Duodenal mucosa (tissue), 2 donors: ENCODE results near the gene NAA10.

Experiments
- H3K27ac ChIP-seq: one replicate; pipeline ENCODE4 v1.7.0; 2013; ENCODE audit warnings: low read depth, low read length
- H3K27me3 ChIP-seq, 2 donors: one replicate each; pipeline ENCODE4 v1.7.0; 2013; ENCODE audit warnings: low read length in 2 of 2, control low read depth in 1 of 2; ENCODE audit not compliant: insufficient read depth in 2 of 2, control insufficient read depth in 1 of 2
- H3K36me3 ChIP-seq, 2 donors: one replicate each; pipeline ENCODE4 v1.7.0; 2013; ENCODE audit warnings: low read length in 2 of 2, control low read depth in 1 of 2; ENCODE audit not compliant: insufficient read depth in 2 of 2, control insufficient read depth in 1 of 2
- H3K4me1 ChIP-seq, 2 donors: one replicate each; pipeline ENCODE4 v1.7.0; 2013; ENCODE audit warnings: low read length in 2 of 2, control low read depth in 1 of 2; ENCODE audit not compliant: insufficient read depth in 2 of 2, control insufficient read depth in 1 of 2
- H3K4me3 ChIP-seq, 2 donors: one replicate each; pipeline ENCODE4 v1.7.0; 2013; ENCODE audit warnings: low read length in 2 of 2, low read depth in 1 of 2
- H3K9ac ChIP-seq, 2 donors: one replicate each; pipeline ENCODE4 v1.7.0; 2013; ENCODE audit warnings: low read length in 2 of 2, low read depth in 1 of 2
- H3K9me3 ChIP-seq, 2 donors: one replicate each; pipeline ENCODE4 v1.7.0; 2013; ENCODE audit warnings: low read length in 2 of 2, control low read depth in 1 of 2; ENCODE audit not compliant: control insufficient read depth in 1 of 2

Gene NAA10

DNA sequence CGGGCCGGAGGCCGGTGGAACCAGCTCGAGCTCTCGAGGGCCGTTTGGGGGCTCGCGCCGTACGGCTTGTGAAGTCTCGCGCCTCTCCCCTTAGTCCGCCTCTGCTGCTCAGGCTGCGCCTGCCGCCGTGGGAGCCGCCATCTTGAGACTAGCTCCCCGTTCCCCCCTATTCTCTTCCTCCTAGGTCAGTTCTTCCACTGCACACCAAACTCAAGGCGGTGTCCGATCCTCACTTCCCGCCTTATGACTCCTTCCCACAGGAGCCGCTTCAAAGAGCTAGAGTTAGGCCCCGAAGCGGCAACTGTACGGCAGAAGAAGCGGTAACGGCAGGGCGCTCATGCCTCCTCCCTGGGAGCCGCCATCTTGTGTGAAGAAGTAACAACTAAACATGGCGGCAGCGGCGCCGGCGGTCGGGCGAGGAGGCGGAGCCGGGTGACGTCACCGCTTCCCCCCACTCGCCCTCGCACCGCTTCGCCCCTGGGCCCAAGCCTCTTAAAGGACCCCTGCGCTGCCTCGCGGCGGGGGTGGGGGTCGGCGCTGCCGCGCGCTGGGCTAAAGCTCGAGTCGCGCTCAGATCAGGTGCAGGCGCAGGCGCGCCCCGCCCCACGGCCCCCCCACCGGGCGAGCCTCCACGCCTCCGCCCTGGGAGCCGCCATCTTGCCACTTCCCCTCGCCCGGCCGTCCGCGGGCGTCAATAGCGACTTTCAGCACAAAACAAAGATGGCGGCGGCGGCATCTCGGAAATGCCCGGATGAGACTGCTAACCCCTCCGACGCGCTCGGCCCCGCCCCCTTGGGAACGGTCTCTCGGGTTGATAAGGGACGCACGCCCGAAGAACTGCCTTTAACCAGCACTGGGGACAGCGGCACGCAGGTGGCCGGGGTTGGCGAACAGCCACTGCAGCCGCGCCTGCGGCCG lies 36.9 kb upstream of the NAA10 start, which contains the start of gene HCFC1:
Gene HCFC1 (minus strand): TSS at position 369 of the 918 bp plus-strand sequence. CDS start 978 bp downstream, outside the sequence.
- Histone ChIP-seq H3K9me3 (no peaks in the 10 kb centered on the region), H3K27me3 (no peaks in the 10 kb centered on the region), H3K36me3 (no peaks in the 10 kb centered on the region), H3K27ac (peak within 1 kb of the TSS; percentile 97), H3K4me1 (peaks cover 35 to 47% of the 10 kb centered on the region in 2 donors), H3K9ac (peak within 1 kb of the TSS; percentile 83 to 98), H3K4me3 (peak within 1 kb of the TSS; percentile 86 to 88)

DNA sequence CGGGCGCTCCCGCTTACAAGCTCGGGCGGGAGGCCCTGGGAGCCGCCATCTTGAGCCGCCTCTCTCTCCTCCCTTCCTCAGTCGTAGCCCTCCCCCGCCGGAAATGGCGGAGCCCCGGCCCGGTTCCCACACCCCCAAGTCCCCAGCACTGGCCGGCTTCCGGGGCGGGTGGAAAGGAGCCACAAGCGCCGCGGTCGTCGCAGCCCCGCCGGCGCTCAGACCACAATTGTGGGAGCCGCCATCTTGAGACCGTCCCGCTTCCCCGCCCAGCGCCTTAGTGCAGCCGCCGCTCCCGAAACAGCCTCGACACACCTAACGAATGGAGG lies 36.2 kb upstream of the NAA10 start:
- H3K4me3 ChIP-seq: peak overlapping the region; percentile 86 to 88
- no peaks in the 10 kb centered on the region for H3K27me3 ChIP-seq
- H3K36me3 ChIP-seq: no peaks in the 10 kb centered on the region
- H3K9ac ChIP-seq: peak overlapping the region; percentile 83 to 98
- H3K9me3 ChIP-seq: no peaks in the 10 kb centered on the region
- peaks cover 41 to 51% of the 10 kb centered on the region in 2 donors for H3K4me1 ChIP-seq
- peak overlapping the region; percentile 97 for H3K27ac ChIP-seq

DNA sequence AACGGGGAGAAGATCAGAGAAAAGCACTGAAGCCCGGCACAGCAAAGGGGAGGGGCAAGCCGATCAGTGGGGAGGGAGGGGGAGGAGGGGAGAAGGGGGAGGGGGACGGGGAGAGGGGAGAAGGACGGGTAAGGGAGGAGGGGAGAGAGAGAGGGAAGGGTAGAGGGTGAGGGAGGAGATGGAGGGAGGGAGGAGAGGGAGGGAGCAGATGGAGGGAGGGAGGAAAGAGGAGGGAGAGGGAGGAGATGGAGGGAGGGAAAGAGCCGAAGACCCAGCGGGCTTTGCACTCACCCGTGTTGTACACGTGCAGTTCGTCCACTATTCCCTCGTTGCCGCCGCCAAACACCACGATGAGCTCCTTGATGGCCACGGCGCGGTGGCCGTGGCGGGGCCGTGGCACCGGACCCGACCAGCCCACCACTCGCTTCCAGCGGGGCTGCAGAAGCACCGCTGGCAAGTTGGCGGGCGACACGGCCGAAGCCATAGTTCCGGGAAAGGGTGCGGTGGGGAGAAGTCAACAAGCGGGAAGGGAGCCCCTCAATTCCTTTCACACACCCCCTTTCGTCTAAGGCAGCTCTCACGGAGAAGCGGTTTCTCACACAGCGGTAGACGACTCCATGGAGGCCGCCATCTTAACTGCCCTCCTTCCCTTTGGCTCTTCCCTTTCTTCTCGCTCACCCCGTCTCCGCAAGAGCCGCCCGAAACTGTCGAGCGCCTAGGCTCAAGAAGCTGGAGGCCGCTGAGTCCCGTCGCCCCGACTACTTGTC lies 35.7 kb upstream of the NAA10 start:
- peak overlapping the region; percentile 86 to 88 for H3K4me3 ChIP-seq
- H3K27ac ChIP-seq: peak overlapping the region; percentile 97
- H3K4me1 ChIP-seq: peaks cover 41 to 52% of the 10 kb centered on the region in 2 donors
- H3K9me3 ChIP-seq: no peaks in the 10 kb centered on the region
- peak overlapping the region; percentile 68 to 98 for H3K9ac ChIP-seq
- H3K27me3 ChIP-seq: no peaks in the 10 kb centered on the region
- no peaks in the 10 kb centered on the region for H3K36me3 ChIP-seq

- H3K27me3 ChIP-seq: no peaks in the 10 kb centered on the region
- no peaks in the 10 kb centered on the region for H3K9me3 ChIP-seq
- peak overlapping the region; percentile 66 to 86 for H3K4me3 ChIP-seq
- H3K36me3 ChIP-seq: no peaks in the 10 kb centered on the region
- H3K4me1 ChIP-seq: peaks cover 40 to 51% of the 10 kb centered on the region in 2 donors
- H3K27ac ChIP-seq: peak overlapping the region; percentile 32
- peak overlapping the region; percentile 56 to 66 for H3K9ac ChIP-seq
Measured at GRCh38 chrX:153969904-153970356, 35.1 kb upstream of the NAA10 start.

GRCh38 chrX:153969125-153969903 lies 34.5 kb upstream of the NAA10 start:
- Histone ChIP-seq H3K4me1 (peaks cover 34 to 44% of the 10 kb centered on the region in 2 donors), H3K9ac (peak overlapping the region; percentile 56 to 66), H3K36me3 (no peaks in the 10 kb centered on the region), H3K27ac (peak overlapping the region; percentile 50), H3K27me3 (no peaks in the 10 kb centered on the region), H3K4me3 (peak overlapping the region; percentile 66 to 86), H3K9me3 (no peaks in the 10 kb centered on the region)

- Histone ChIP-seq H3K9me3 (no peaks in the 10 kb centered on the region), H3K27ac (peak overlapping the region; percentile 32), H3K36me3 (peaks cover 0 to under 1% of the 10 kb centered on the region in 2 donors), H3K4me3 (peak overlapping the region; percentile 66 to 86), H3K9ac (peak overlapping the region; percentile 56 to 66), H3K4me1 (peaks cover 28 to 40% of the 10 kb centered on the region in 2 donors), H3K27me3 (no peaks in the 10 kb centered on the region)
Measured at GRCh38 chrX:153968754-153969124, 33.9 kb upstream of the NAA10 start.

- peak overlapping the region; percentile 56 to 66 for H3K9ac ChIP-seq
- H3K27me3 ChIP-seq: no peaks in the 10 kb centered on the region
- peak overlapping the region; percentile 45 to 86 for H3K4me3 ChIP-seq
- peaks cover 24 to 35% of the 10 kb centered on the region in 2 donors for H3K4me1 ChIP-seq
- no peak overlapping the region for H3K27ac ChIP-seq
- H3K9me3 ChIP-seq: no peaks in the 10 kb centered on the region
- H3K36me3 ChIP-seq: peaks cover 4 to 5% of the 10 kb centered on the region in 2 donors
Measured at GRCh38 chrX:153968255-153968654, 33.4 kb upstream of the NAA10 start.

DNA sequence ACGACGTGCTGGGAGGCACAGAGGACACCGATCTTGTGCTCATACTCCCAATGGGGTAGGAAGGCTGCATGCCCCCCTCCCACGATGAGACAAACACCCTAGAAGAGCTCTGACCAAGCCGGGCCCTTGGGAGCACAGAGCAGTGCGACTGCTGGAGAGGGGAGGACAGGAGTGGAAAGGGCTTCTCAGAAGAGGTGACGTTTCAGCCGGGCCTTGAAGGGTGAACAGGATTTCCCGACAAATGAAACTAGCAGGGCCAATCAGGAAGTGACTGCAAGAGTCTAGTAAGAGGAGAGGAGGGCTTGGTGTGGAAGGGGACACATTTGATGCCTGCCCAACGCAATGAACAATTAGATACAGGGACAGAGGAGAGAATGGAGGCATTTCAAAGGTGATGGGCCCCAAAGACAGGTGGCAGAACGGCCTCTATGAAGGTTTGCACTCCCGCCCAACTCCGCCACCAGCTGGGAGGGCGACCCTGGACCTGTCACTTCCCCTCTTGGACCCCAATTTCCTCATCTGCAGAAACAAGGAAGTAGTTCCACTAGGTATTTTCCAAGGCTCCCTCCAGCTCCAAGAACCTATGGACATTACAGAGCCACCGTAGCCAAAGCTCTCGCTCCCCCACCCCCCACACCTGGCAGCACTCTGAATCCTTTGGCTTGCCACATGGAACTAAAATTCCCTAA lies 32.8 kb upstream of the NAA10 start:
- Histone ChIP-seq H3K9ac (peak overlapping the region in 1 of 2 donors; percentile 56), H3K4me1 (peaks cover 24 to 34% of the 10 kb centered on the region in 2 donors), H3K27ac (peak overlapping the region; percentile 25), H3K9me3 (no peaks in the 10 kb centered on the region), H3K27me3 (no peaks in the 10 kb centered on the region), H3K4me3 (peak overlapping the region; percentile 45 to 86), H3K36me3 (peaks cover 9 to 11% of the 10 kb centered on the region in 2 donors)

DNA sequence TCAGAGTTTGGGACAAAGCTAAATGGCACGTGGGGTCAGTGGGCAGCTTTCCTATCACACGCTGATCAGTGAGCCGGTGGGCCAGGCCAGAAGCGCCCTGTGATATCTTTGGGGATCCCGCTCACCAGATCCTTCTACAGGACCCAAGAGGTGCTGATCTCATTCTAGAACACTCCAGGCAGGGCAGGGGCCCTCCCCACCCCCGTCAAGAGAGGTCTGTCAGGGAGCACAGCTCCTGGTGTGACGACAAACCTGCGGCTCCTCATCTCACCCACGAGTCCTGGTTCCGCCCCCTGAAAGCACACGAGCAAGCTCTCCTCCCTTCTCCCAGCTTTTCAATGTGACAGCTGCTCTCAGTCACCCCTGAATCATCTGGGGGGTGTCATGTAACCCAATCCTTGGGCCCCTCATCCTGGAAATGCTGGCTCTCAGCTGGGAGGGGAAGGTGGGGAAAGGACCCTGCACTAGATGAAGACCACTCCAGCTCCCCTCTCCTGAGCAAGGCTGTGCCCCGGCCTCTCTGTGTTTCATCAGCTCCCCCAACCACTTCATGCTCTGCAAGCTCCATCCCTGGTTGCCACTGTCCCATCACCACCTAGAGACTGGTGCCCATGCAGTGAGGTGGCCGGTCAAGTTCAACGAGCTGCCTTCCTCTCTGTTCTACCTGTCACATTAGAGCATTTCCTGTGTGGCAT lies 32.2 kb upstream of the NAA10 start:
- peak overlapping the region; percentile 21 to 45 for H3K4me3 ChIP-seq
- peak overlapping the region; percentile 10 to 32 for H3K9ac ChIP-seq
- peak overlapping the region; percentile 25 for H3K27ac ChIP-seq
- H3K36me3 ChIP-seq: peaks cover 16 to 18% of the 10 kb centered on the region in 2 donors
- H3K4me1 ChIP-seq: peaks cover 24 to 34% of the 10 kb centered on the region in 2 donors
- no peaks in the 10 kb centered on the region for H3K9me3 ChIP-seq
- no peaks in the 10 kb centered on the region for H3K27me3 ChIP-seq
